Esophagus muscularis mucosa (tissue), 4 donors: ENCODE results near the gene SIAH3. TPM values are rescaled to one million over a fixed set of nuclear protein-coding genes. Genes with fewer than 3 reads are reported as not detected.
A peak's percentile ranks its signal among the peaks of the same experiment; 100 is the strongest.

Source experiments
- DNase-seq: peaks from one replicate; pipeline ENCODE4 v3.0.0-alpha.2; 2017; ENCODE audit errors: extremely low spot score
- H3K27ac ChIP-seq, 4 donors: fragments of 200-600 bp; sonication (generic); replicated peaks in 1 of 4; 1 replicate in 3 of 4; 2 replicates in 1 of 4; pipeline ENCODE4 v1.5.1; 2016 to 2019; ENCODE audit warnings: mild to moderate bottlenecking in 1 of 4
- H3K27me3 ChIP-seq, 4 donors: fragments of 200-600 bp; sonication (generic); one replicate each; pipeline versions ENCODE4 v1.5.1 to v1.6.0; 2016 to 2019
- H3K36me3 ChIP-seq, 4 donors: fragments of 200-600 bp; sonication (generic); one replicate each; pipeline ENCODE4 v1.5.1; 2016 to 2019
- H3K4me1 ChIP-seq, 4 donors: fragments of 200-600 bp; sonication (generic); one replicate each; pipeline ENCODE4 v1.5.1; 2016 to 2019
- H3K4me3 ChIP-seq, 4 donors: fragments of 200-600 bp; sonication (generic); 1 replicate in 2 of 4; 2 replicates in 2 of 4; pipeline ENCODE4 v1.5.1; 2016 to 2019; ENCODE audit warnings: mild to moderate bottlenecking in 4 of 4, moderate library complexity in 1 of 4
- H3K9me3 ChIP-seq, 4 donors: fragments of 200-600 bp; sonication (generic); 1 replicate in 3 of 4; 2 replicates in 1 of 4; pipeline ENCODE4 v1.5.1; 2016 to 2019
- EP300 ChIP-seq: sonication (generic); formaldehyde crosslinking; IDR thresholded peaks from one replicate; pipeline ENCODE4 v1.6.1; 2017; ENCODE audit warnings: antibody characterized with exemption
- POLR2A ChIP-seq: fragments of 450-650 bp; IDR thresholded peaks from one replicate; pipeline ENCODE4 v1.6.1; 2017; ENCODE audit warnings: antibody characterized with exemption, moderate library complexity, mild to moderate bottlenecking, low read depth
- POLR2AphosphoS5 ChIP-seq, 2 donors: sonication (generic); formaldehyde crosslinking; IDR thresholded peaks; one replicate each; pipeline ENCODE4 v1.6.1; 2017; ENCODE audit warnings: antibody characterized with exemption in 2 of 2
- WGBS: methylation state at CpG from one replicate; pipeline ENCODE4 v1.1.5; 2018; 5-methylcytosine and 5-hydroxymethylcytosine counted together
- intact Hi-C: fragments of 100-400 bp; cut with DNase I; formaldehyde crosslinking; loops from one replicate; pipeline ENCODE4 v1.15.1; 2023
- total RNA-seq, 4 donors: library from RNA; depleted of rRNA; stranded (reverse); fragments of >200 nt; gene quantifications; one replicate each; pipeline versions ENCODE4 v1.1.0 to v1.2.1, GENCODE V29; 2016
- TF ChIP-seq, protein P1 (sequence below), 3 experiments: fragments of 200-600 bp in 2 of 3; fragments of 450-650 bp in 1 of 3; sonication (generic) in 2 of 3; IDR thresholded peaks; one replicate each; pipeline ENCODE4 v1.5.1; 2017 to 2019; ENCODE audit warnings: antibody characterized with exemption in 3 of 3, mild to moderate bottlenecking in 2 of 3, moderate library complexity in 1 of 3

Gene SIAH3
- total RNA-seq, 4 donors from 2014 or later: not detected

DNA sequence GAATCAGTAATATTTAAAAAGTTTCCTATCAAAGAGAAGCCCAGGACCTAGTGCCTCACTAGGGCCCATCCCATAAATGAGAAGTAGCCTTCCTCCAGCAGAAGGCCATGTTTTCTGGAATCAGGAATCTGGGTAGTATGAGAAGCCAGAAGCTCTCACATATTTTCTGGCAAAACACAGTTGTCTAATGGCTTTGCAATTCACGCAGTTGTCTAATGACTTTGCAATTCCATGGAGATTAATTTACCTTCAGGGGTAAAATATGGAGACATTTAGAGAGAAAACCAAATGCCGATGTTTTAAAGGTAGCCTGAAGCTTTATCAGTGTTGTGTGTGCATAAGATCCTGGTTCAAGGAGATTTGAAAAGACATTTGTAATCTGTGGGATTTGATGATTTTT lies 29.8 kb upstream of the SIAH3 start:
- Histone ChIP-seq H3K27me3 (peaks cover 0 to 4% (median 0%) of the 10 kb centered on the region in 4 donors), H3K36me3 (no peaks in the 10 kb centered on the region), H3K9me3 (no peaks in the 10 kb centered on the region), H3K27ac (no peak overlapping the region), H3K4me1 (peaks cover 0 to 5% (median 0%) of the 10 kb centered on the region in 4 donors), H3K4me3 (no peak overlapping the region)
- intact Hi-C loops: no loop called here
- TF ChIP-seq POLR2AphosphoS5 (IDR thresholded peaks at IDR 0.05): no peak
- TF ChIP-seq, protein P1, sequence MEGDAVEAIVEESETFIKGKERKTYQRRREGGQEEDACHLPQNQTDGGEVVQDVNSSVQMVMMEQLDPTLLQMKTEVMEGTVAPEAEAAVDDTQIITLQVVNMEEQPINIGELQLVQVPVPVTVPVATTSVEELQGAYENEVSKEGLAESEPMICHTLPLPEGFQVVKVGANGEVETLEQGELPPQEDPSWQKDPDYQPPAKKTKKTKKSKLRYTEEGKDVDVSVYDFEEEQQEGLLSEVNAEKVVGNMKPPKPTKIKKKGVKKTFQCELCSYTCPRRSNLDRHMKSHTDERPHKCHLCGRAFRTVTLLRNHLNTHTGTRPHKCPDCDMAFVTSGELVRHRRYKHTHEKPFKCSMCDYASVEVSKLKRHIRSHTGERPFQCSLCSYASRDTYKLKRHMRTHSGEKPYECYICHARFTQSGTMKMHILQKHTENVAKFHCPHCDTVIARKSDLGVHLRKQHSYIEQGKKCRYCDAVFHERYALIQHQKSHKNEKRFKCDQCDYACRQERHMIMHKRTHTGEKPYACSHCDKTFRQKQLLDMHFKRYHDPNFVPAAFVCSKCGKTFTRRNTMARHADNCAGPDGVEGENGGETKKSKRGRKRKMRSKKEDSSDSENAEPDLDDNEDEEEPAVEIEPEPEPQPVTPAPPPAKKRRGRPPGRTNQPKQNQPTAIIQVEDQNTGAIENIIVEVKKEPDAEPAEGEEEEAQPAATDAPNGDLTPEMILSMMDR (IDR thresholded peaks at IDR 0.05): no peak
- TF ChIP-seq POLR2A: no peak
- TF ChIP-seq EP300: no peak
- DNase-seq: no peak
- WGBS: 81% methylated on average over 2 of the region's 2 CpGs

DNA sequence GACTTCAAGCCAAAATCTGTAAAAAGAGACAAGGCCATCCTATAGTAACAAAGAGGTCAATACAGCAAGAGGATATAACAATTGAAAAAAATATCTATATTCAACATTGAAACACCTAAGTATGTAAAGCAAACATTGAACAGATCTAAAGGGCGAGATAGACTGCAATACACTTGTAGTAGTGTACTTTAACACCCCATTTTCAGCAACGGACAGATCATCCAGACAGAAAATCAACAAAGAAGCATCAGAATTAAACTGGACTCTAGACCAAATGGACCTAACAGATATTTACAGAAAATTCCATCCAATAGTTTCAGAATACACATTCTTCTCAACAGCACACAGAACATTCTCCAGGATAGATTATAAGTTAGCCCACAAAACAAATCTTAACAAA lies 28.7 kb upstream of the SIAH3 start:
- Histone ChIP-seq H3K27ac (no peak overlapping the region), H3K36me3 (no peaks in the 10 kb centered on the region), H3K4me1 (peaks cover 0 to 5% (median 0%) of the 10 kb centered on the region in 4 donors), H3K27me3 (peaks cover 0 to 4% (median 0%) of the 10 kb centered on the region in 4 donors), H3K9me3 (no peaks in the 10 kb centered on the region), H3K4me3 (no peak overlapping the region)
- no peak for DNase-seq
- 87% methylated on average over 2 of the region's 2 CpGs for WGBS
- TF ChIP-seq EP300 (no peak), POLR2A (no peak), POLR2AphosphoS5 (IDR thresholded peaks at IDR 0.05) (no peak)
- TF ChIP-seq, protein P1 (IDR thresholded peaks at IDR 0.05): no peak
- intact Hi-C loops: no loop called here

DNA sequence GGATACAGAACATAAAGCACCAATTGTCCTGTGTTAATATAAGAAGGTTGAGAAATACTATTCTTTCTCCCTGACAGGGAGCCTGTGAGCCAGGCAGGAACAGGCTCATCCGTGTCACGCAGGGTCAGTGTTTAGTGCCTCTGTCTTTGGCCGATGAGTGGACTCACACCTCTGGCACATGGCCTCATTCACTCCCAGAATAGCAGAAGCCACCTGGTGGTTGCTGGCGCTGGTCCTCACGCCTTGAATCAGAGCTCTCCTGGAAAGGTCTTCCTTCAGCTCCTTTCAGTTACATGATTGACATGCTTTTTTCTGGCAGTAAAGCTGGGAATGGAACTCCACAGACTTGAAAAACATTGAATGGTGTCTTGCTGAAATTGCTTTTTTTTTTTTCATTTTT lies 28.1 kb upstream of the SIAH3 start:
- 38% methylated on average over 5 of the region's 5 CpGs for WGBS
- no peak for DNase-seq
- Histone ChIP-seq H3K36me3 (no peaks in the 10 kb centered on the region), H3K27me3 (peaks cover 0 to 4% (median 0%) of the 10 kb centered on the region in 4 donors), H3K9me3 (no peaks in the 10 kb centered on the region), H3K27ac (no peak overlapping the region), H3K4me1 (peaks cover 0 to 5% (median 0%) of the 10 kb centered on the region in 4 donors), H3K4me3 (no peak overlapping the region)
- TF ChIP-seq EP300: no peak
- TF ChIP-seq POLR2AphosphoS5 (IDR thresholded peaks at IDR 0.05): no peak
- no peak for TF ChIP-seq POLR2A
- TF ChIP-seq, protein P1 (IDR thresholded peaks at IDR 0.05): peak in 1 of 3 experiments; percentile 24
- intact Hi-C loops: no loop called here

DNA sequence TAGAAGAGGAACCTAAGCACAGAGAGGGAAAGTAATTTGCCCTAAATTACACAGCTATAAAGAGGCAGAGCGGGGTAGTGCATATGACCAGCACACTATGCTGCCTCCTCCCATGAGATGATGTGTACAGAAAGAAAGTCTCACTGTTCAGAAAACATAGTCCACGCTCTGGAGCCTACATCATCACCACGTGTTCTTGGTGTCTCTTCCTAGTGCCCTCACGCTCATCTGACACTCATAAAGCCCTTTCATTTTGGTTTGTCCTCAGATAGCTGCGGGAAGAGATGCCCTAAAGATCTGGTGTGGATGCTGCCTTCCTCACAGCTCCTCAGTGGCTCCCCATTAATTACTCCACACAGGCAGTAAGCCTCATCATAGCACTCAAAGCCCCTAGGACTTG lies 27.4 kb upstream of the SIAH3 start:
- peaks cover 0 to 5% (median 0%) of the 10 kb centered on the region in 4 donors for H3K4me1 ChIP-seq
- TF ChIP-seq POLR2AphosphoS5 (IDR thresholded peaks at IDR 0.05) (no peak), EP300 (no peak), POLR2A (no peak)
- TF ChIP-seq, protein P1 (IDR thresholded peaks at IDR 0.05): no peak
- peaks cover 0 to 4% (median 0%) of the 10 kb centered on the region in 4 donors for H3K27me3 ChIP-seq
- no peaks in the 10 kb centered on the region for H3K36me3 ChIP-seq
- DNase-seq: peak; percentile 66
- no peaks in the 10 kb centered on the region for H3K9me3 ChIP-seq
- intact Hi-C loops: no loop called here
- no peak overlapping the region for H3K4me3 ChIP-seq
- 90% methylated on average over 5 of the region's 5 CpGs for WGBS
- H3K27ac ChIP-seq: no peak overlapping the region

DNA sequence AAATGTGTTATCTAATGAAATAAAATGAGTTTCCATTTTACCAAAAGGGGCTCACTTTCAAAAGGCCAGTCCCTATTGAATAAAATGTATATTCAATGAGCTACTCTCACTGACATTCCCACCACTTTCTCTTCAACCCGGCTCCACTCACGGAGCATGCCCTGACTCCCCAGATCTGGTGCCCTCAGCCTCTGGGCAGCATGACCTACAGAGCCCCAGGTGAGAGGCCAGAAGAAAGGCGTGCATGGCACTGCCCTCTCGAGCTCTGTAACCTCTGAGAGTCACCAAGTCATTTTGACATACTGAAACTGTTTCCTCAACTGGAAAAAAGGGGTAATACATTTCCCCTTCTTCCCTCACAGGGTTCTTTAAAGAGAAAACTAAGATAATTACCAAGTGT lies 25.2 kb upstream of the SIAH3 start:
- Histone ChIP-seq H3K27ac (no peak overlapping the region), H3K36me3 (no peaks in the 10 kb centered on the region), H3K27me3 (peaks cover 0 to 4% (median 0%) of the 10 kb centered on the region in 4 donors), H3K9me3 (no peaks in the 10 kb centered on the region), H3K4me3 (no peak overlapping the region), H3K4me1 (peaks cover 0 to 5% (median 0%) of the 10 kb centered on the region in 4 donors)
- intact Hi-C loops: no loop called here
- peak; percentile 62 for DNase-seq
- TF ChIP-seq POLR2A (no peak), POLR2AphosphoS5 (IDR thresholded peaks at IDR 0.05) (no peak), EP300 (no peak)
- TF ChIP-seq, protein P1 (IDR thresholded peaks at IDR 0.05): no peak
- WGBS: 90% methylated on average over 4 of the region's 4 CpGs
